Activated CD8-positive, alpha-beta memory T cell treated with anti-CD3 and anti-CD28 coated beads, Interleukin-2, amount 50 U/mL, for 24 hours (primary cell): ENCODE results near the gene GPRC5A.

Source experiments
- DNase-seq: peaks from one replicate; pipeline ENCODE4 v3.0.0-alpha.2; 2020; ENCODE audit errors: extremely low read depth

GPRC5A gene

DNA sequence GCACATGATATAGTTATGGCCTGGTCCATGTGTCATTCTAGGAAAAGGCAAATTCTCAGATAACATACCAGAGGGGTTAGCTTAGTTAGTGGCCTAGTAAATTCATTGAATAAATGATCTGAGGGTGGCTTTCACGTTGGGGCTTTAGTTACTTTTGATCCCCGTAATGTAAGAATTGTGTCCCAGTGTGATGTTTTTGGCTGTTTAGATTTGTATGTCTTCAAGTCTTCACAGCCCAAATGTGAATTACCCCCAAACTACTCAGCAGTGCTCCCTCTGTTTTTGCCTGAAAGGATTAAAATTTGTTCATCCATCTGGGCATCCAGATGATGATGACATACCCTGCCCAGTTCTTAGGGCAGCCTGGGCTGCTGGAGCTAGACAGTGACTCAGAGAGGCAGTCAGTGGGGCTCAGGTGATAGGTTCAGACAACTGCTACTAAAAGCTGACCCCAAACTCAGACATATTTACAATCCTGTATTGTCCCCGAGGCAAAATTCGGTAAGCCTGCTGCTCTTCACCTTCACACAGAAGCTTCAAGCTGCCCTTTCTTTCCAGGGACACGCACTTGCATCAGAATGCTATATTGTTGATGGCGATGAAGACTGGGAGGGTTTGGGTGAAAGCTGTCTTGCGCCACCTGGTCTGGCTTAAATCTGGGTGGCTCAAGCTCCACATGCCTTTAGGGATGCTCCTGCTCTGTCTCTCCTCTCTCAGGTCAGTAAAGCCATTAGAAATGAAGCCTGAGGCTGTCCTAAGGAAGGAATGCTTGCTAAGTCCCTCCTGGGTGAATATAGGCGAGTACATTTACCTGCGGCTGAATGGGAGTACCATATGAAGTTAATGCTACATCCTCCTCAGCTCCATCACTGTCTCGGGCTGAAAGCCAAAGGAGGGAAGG is 50.3 kb downstream of the GPRC5A start:
- no peak for DNase-seq

DNA sequence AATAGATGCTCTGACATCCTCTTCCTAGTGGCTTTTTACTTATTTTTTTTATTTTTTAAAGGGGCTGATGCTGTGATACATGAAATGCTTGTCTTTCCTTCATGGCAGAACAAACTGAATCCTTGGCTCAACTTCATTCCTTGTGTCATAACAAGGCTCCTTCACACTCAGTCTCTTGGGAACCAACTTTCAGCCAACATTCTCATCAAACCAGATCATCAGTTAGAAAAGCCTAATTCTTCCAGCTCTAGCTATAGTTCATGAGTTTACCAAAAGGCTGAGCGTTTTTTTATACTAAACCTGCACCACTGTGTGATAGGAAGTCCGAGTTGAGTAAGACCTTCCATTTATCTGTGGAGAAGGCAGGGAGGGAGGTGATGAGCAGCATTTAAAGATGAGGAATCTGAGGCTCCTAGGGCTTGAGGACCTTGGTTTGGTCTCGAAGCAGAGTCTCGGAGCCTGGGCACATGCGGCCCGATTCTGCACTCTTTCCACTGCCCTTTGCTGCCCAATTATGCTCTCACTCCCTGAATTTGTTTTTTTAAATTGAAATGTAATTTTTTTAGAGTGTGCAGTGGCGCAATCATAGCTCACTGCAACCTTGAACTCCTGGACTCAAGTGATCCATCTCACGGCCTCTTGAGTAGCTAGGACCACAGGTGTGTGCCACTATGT is 52.4 kb downstream of the GPRC5A start:
- DNase-seq, result no peak

DNA sequence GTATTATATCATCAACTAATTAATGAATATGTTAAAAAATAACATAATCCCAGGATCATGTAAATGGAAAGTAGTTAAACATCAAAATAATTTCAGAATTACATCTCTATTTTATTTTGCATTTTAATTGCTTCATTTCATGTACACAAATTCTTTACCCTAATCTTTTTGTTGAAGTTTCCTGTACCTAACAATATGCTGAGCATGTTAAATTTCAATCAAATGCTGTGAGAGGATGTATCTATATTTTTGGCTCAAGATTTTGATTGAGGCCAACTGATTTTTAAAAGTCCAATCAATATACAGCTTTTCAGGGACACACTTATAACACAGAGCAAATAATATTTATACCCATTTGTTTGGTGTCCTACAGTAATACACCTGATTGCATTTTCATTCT is 54.2 kb downstream of the GPRC5A start:
- no peak for DNase-seq

- no peak for DNase-seq
Observed at GRCh38 chr12:12946686-12947355, 55.5 kb downstream of the GPRC5A start.

DNA sequence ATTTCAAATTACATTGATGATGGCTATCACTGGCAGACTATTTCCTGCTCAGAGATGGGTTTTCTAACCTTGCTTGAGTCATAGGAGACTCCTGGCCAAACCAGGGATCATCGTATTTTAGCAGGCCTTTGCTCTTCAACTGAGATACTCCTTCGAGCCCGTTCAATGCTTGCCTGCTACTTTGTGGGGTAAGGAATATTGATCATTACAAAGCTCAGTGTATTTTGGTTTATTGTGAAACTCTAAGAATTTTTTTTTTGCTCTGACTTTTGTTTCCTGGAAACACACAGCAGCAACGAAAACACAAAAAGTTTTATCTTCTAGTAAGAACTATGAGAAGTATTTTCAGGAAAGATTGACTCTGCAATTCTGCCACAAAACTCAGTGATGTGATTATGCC is 56.5 kb downstream of the GPRC5A start:
- no peak for DNase-seq

DNA sequence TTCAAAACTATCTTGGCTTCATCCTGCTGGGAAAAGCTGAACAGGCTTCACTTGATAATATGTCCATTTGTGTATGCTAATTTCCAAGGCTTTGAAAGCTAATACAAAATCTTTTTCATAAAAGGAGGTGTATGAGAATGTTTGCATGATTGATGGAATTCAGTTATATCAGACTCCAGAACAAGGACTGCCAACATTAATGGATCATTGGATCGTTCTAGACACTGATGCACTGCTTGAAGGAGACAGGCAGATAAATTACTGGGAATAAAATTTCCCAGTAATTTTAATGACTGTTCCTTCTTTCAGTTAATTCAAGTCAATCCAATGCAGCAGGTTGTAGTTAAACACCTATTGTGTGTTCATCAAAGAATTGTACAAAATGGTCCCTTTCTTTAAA is 60.1 kb downstream of the GPRC5A start:
- no peak for DNase-seq

GRCh38 chr12:12952036-12952435 is 60.7 kb downstream of the GPRC5A start, which contains the start of gene GPRC5D:
TSS of gene GPRC5D (minus strand) at chr12:12952170. CDS start at chr12:12950384, 1,786 bp downstream.
- DNase-seq, result no peak

DNA sequence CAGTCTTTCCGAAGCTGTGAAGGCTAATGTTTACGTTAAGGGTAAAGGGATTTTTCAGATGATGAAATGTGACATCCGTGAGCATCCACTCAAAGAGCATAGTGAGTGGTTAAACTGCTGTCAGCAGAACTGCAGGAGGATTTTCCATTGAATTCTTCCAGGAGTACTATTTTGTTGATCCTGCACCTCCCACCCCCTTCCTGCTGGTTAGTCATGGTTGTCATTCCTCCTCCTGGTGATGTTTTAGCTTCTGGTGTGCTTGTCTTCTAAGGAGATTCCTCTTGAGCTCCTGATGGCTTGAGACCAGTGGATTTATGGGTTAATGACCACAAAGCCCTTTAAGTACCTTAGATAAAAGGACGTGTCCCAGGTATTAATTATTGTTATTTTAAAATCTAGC is 63.0 kb downstream of the GPRC5A start:
- no peak for DNase-seq

- no peak for DNase-seq
Observed at GRCh38 chr12:12954878-12955625, 63.7 kb downstream of the GPRC5A start.

- DNase-seq, result no peak
Observed at GRCh38 chr12:12958886-12959285, 67.5 kb downstream of the GPRC5A start.

GRCh38 chr12:12960639-12961209 is 69.4 kb downstream of the GPRC5A start:
- no peak for DNase-seq

DNA sequence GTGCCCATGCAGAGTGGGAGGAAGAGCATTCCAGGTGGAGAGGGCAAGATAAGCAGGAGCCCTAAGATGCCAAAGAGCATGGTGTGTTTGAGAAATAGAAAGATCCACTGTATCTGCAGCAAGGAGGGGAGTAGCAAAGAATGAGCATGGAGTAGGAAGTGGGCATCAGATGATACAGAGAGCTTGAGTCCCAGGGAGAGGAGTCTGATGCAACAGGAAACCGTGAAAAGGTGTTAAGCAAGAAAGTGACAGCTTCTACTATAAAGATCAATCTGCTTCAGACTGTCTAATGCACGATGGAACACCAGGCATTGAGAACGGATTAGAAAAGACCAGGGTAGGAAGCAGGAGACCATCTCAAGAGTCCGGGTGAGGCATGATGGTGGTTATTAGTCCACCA is 72.9 kb downstream of the GPRC5A start:
- DNase-seq, result no peak

GRCh38 chr12:12965836-12966235 is 74.5 kb downstream of the GPRC5A start:
- DNase-seq, result no peak
